Ishikawa (cell line): ENCODE measurements around the gene CR2.

Source experiments
- CEBPB ChIP-seq: IDR thresholded peaks from 2 replicates; pipeline ENCODE4 v1.6.1; 2012
- EGR1 ChIP-seq: IDR thresholded peaks from 2 replicates; pipeline ENCODE4 v1.6.1; 2012
- EP300 ChIP-seq: IDR thresholded peaks from 2 replicates; pipeline ENCODE4 v1.6.1; 2012; ENCODE audit warnings: borderline replicate concordance
- MAX ChIP-seq: IDR thresholded peaks from 2 replicates; pipeline ENCODE4 v1.6.1; 2012
- NFIC ChIP-seq: IDR thresholded peaks from 2 replicates; pipeline ENCODE4 v1.6.1; 2012
- RAD21 ChIP-seq: IDR thresholded peaks from 2 replicates; pipeline ENCODE4 v1.6.1; 2012; ENCODE audit warnings: low read depth
- TAF1 ChIP-seq: IDR thresholded peaks from 2 replicates; pipeline ENCODE4 v1.6.1; 2012; ENCODE audit warnings: low read depth, mild to moderate bottlenecking
- TCF12 ChIP-seq: IDR thresholded peaks from 2 replicates; pipeline ENCODE4 v1.6.1; 2012; ENCODE audit warnings: low read depth
- USF1 ChIP-seq: IDR thresholded peaks from 2 replicates; pipeline ENCODE4 v1.6.1; 2012
- YY1 ChIP-seq: IDR thresholded peaks from 2 replicates; pipeline ENCODE4 v1.6.1; 2012; ENCODE audit warnings: low read depth

GRCh38 chr1:207487636-207488035, 33.5 kb downstream of the CR2 start:
- TF ChIP-seq MAX: no peak
- TF ChIP-seq YY1: no peak
- no peak for TF ChIP-seq TAF1
- no peak for TF ChIP-seq NFIC
- TF ChIP-seq CEBPB: no peak
- TF ChIP-seq EGR1: no peak
- TF ChIP-seq USF1: no peak
- no peak for TF ChIP-seq RAD21
- TF ChIP-seq EP300: no peak
- TF ChIP-seq TCF12: no peak
